ENCODE data around the gene RUSC2.
"Not testable (repeated sequence)": the region's sequence is repeated elsewhere in the genome, so short reads cannot be mapped to it uniquely, and the experiment has no call there.

The RUSC2 gene

DNA sequence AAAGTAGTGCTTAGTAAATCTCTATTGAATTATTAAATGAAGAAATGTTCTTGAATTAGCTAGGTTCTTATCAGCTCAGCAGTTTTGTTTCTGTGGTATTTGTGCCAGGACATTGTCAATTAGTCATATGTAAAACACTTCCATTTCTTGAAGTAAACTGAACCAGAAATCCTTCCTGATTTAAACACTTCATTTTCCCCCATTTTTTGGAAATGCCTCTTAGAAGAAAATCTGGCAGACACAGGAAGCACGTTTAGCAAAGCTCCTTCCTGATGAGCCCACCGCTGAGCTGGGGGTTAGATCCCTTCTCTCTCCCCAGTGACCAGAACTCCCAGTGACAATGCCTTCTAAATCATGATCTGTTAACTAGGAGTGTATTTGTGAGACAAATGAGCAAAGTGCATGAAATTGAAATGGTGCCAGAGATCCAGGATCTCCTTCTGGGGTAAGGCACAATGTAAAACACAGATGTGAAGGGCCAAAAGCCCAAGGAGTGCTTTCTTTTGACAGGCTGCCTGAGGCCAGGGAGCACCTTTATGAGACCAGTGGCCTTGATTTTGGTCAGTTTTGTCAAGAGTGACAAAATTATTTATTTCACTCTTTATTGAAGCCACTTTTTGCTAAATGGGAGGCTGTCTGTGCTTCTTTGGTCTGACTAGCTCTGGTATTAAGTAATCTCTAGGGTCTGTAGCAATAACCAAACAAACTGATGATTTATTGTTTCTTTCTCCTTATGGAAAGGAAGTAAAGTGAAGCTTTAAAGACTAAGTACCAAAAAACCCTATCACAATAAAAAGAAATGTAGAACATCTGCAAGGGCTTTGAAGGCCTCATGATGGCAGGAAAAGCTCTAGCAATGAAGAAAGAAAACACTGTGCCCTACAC, 25.5 kb upstream of the RUSC2 start:
- Histone ChIP-seq H2BK120ac (ENCODE audit: low read depth, low read length) (peak overlapping the region; percentile 73), H3K4ac (ENCODE audit: low read depth, low read length) (no peak overlapping the region), H3K9ac (ENCODE audit: low read length) (no peak overlapping the region), H3K18ac (ENCODE audit: low read length) (no peak overlapping the region), H3K36me3 (ENCODE audit: control insufficient read depth, insufficient read depth, low read length) (no peaks in the 10 kb centered on the region), H3K56ac (ENCODE audit: low read length) (no peak overlapping the region), H3K27ac (ENCODE audit: low read depth, low read length) (no peak overlapping the region), H3K23ac (ENCODE audit: low read length) (no peak overlapping the region), H3K79me1 (ENCODE audit: low read length) (no peaks in the 10 kb centered on the region), H2BK5ac (ENCODE audit: low read length) (no peak overlapping the region), H3K27me3 (ENCODE audit: insufficient read depth, low read length, poor library complexity) (no peaks in the 10 kb centered on the region), H3K4me1 (ENCODE audit: control insufficient read depth, low read depth, low read length) (no peaks in the 10 kb centered on the region), H2BK15ac (replicated peaks; ENCODE audit: low read depth) (no peak overlapping the region), H3K4me2 (ENCODE audit: low read length) (no peak overlapping the region), H2AK5ac (ENCODE audit: low read length) (no peak overlapping the region), H4K8ac (ENCODE audit: low read depth, low read length) (no peak overlapping the region), H4K5ac (ENCODE audit: low read length) (no peak overlapping the region), H3K4me3 (ENCODE audit: low read length) (no peak overlapping the region), H3K79me2 (ENCODE audit: control insufficient read depth, insufficient read depth, low read length) (no peaks in the 10 kb centered on the region)
- DNase-seq, result no peak
- WGBS (ENCODE audit: extremely low coverage, insufficient coverage, low lambda C conversion rate), result no CpG with 5 or more reads among the region's 2 CpGs

DNA sequence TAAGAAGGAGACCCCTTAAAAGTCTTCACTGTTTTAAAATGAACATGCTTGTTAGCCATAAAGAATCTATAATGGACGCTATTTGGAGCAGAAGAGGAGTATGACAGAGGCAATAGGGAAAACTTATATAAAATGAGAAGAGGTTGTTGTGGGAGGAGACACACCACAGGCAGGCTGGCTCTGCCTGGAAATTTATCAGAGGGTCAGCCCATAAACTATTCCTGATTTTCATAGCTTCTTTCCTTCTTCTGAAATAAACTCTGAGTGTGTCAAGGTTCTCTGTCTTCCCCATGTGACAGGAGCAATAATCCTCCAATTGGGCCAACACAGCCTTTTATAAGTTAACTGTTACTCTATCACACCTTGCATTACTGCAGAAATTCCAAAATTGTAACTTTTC, 19.6 kb upstream of the RUSC2 start:
- Histone ChIP-seq H3K27me3 (ENCODE audit: insufficient read depth, low read length, poor library complexity) (no peaks in the 10 kb centered on the region), H3K27ac (ENCODE audit: low read depth, low read length) (no peak overlapping the region), H3K4me2 (ENCODE audit: low read length) (no peak overlapping the region), H4K5ac (ENCODE audit: low read length) (no peak overlapping the region), H2BK120ac (ENCODE audit: low read depth, low read length) (no peak overlapping the region), H3K56ac (ENCODE audit: low read length) (no peak overlapping the region), H3K79me1 (ENCODE audit: low read length) (no peaks in the 10 kb centered on the region), H3K4ac (ENCODE audit: low read depth, low read length) (no peak overlapping the region), H3K23ac (ENCODE audit: low read length) (no peak overlapping the region), H3K9ac (ENCODE audit: low read length) (no peak overlapping the region), H4K8ac (ENCODE audit: low read depth, low read length) (no peak overlapping the region), H2BK15ac (replicated peaks; ENCODE audit: low read depth) (no peak overlapping the region), H2BK5ac (ENCODE audit: low read length) (no peak overlapping the region), H3K36me3 (ENCODE audit: control insufficient read depth, insufficient read depth, low read length) (no peaks in the 10 kb centered on the region), H2AK5ac (ENCODE audit: low read length) (no peak overlapping the region), H3K79me2 (ENCODE audit: control insufficient read depth, insufficient read depth, low read length) (no peaks in the 10 kb centered on the region), H3K4me3 (ENCODE audit: low read length) (no peak overlapping the region), H3K18ac (ENCODE audit: low read length) (no peak overlapping the region), H3K4me1 (ENCODE audit: control insufficient read depth, low read depth, low read length) (no peaks in the 10 kb centered on the region)
- no CpG with 5 or more reads among the region's 1 CpG for WGBS (ENCODE audit: extremely low coverage, insufficient coverage, low lambda C conversion rate)
- no peak for DNase-seq

DNA sequence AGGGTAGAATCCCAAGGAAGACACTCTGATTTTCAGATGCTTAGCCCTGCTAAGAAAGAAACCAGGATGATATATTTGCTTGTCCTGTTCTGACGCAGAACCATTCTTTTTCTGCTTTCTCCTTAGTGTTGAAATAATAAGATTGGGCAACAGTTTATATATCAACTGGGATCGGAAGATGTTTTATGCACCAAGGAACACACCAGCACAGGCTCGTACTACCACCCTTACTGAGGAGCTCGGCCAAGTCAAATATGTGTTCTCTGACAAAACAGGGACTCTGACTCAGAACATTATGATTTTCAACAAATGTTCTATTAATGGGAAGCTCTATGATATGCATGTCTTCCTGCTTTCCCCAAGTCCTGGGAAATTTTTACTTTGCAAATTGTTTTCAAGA, 19.0 kb upstream of the RUSC2 start:
- Histone ChIP-seq H2AK5ac (ENCODE audit: low read length) (no peak overlapping the region), H3K9ac (ENCODE audit: low read length) (no peak overlapping the region), H3K79me2 (ENCODE audit: control insufficient read depth, insufficient read depth, low read length) (no peaks in the 10 kb centered on the region), H3K56ac (ENCODE audit: low read length) (no peak overlapping the region), H3K36me3 (ENCODE audit: control insufficient read depth, insufficient read depth, low read length) (no peaks in the 10 kb centered on the region), H3K23ac (ENCODE audit: low read length) (no peak overlapping the region), H3K27ac (ENCODE audit: low read depth, low read length) (no peak overlapping the region), H3K79me1 (ENCODE audit: low read length) (no peaks in the 10 kb centered on the region), H4K5ac (ENCODE audit: low read length) (no peak overlapping the region), H3K4me1 (ENCODE audit: control insufficient read depth, low read depth, low read length) (no peaks in the 10 kb centered on the region), H2BK15ac (replicated peaks; ENCODE audit: low read depth) (no peak overlapping the region), H3K18ac (ENCODE audit: low read length) (no peak overlapping the region), H2BK120ac (ENCODE audit: low read depth, low read length) (no peak overlapping the region), H4K8ac (ENCODE audit: low read depth, low read length) (no peak overlapping the region), H3K4ac (ENCODE audit: low read depth, low read length) (no peak overlapping the region), H2BK5ac (ENCODE audit: low read length) (no peak overlapping the region), H3K27me3 (ENCODE audit: insufficient read depth, low read length, poor library complexity) (no peaks in the 10 kb centered on the region), H3K4me2 (ENCODE audit: low read length) (no peak overlapping the region), H3K4me3 (ENCODE audit: low read length) (no peak overlapping the region)
- no CpG with 5 or more reads among the region's 4 CpGs for WGBS (ENCODE audit: extremely low coverage, insufficient coverage, low lambda C conversion rate)
- no peak for DNase-seq

DNA sequence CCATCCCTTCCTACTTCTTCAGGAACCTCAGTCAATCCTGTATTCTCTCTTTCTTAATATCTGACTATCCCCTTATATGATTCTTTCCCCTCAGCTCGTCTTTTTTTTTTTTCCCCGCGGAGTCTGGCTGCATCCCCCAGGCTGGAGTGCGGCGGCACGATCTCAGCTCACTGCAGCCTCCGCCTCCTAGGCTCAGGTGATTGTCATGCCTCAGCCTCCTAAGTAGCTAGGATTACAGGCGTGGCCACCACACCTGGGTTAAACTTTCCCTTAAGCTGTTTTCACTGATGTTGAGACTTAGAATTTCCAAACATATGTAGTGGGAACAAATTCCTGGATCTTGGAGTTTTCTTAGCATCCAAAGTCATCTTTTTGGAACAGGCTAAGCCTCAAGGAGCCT, 13.3 kb upstream of the RUSC2 start:
- Histone ChIP-seq H3K56ac (ENCODE audit: low read length) (no peak overlapping the region), H3K18ac (ENCODE audit: low read length) (no peak overlapping the region), H3K4ac (ENCODE audit: low read depth, low read length) (no peak overlapping the region), H3K4me3 (ENCODE audit: low read length) (no peak overlapping the region), H2AK5ac (ENCODE audit: low read length) (no peak overlapping the region), H3K23ac (ENCODE audit: low read length) (no peak overlapping the region), H3K27ac (ENCODE audit: low read depth, low read length) (no peak overlapping the region), H3K79me1 (ENCODE audit: low read length) (no peaks in the 10 kb centered on the region), H3K4me1 (ENCODE audit: control insufficient read depth, low read depth, low read length) (no peaks in the 10 kb centered on the region), H2BK15ac (replicated peaks; ENCODE audit: low read depth) (no peak overlapping the region), H3K36me3 (ENCODE audit: control insufficient read depth, insufficient read depth, low read length) (no peaks in the 10 kb centered on the region), H3K79me2 (ENCODE audit: control insufficient read depth, insufficient read depth, low read length) (no peaks in the 10 kb centered on the region), H2BK120ac (ENCODE audit: low read depth, low read length) (no peak overlapping the region), H4K5ac (ENCODE audit: low read length) (no peak overlapping the region), H2BK5ac (ENCODE audit: low read length) (no peak overlapping the region), H3K4me2 (ENCODE audit: low read length) (no peak overlapping the region), H3K9ac (ENCODE audit: low read length) (no peak overlapping the region), H4K8ac (ENCODE audit: low read depth, low read length) (no peak overlapping the region), H3K27me3 (ENCODE audit: insufficient read depth, low read length, poor library complexity) (no peaks in the 10 kb centered on the region)
- WGBS (ENCODE audit: extremely low coverage, insufficient coverage, low lambda C conversion rate), result no CpG with 5 or more reads among the region's 8 CpGs
- no peak for DNase-seq

DNA sequence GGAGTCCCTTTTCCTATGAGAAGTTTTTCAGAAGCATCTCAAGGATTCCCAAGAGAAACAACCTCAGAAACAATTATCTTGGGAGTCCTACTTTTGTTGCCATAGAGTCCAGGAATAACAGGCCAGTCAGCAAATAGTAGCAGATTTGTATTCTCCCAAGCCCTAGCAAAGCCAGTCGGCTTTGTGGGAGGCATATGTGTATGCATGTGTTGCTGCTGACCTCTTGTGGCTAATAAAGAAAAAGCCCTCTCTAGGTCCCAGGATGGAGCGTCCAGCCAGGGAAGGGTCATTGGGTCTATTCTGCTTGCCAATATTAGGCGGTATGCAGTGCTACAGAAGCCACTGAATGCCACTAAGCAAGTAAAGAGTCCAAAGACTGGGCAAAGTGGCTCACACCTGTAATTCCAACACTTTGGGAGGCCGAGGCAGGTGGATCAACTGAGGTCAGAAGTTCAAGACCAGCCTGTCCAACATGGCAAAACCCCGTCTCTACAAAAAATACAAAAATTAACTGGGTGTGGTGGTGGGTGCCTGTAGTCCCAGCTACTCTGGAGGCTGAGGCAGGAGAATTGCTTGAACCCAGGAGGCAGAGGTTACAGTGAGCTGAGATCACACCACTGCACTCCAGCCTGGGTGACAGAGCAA, 12.6 kb upstream of the RUSC2 start:
- not testable (repeated sequence) for H3K4me3 ChIP-seq (ENCODE audit: low read length); H3K18ac ChIP-seq (ENCODE audit: low read length); H3K4me2 ChIP-seq (ENCODE audit: low read length); H2BK15ac ChIP-seq (replicated peaks; ENCODE audit: low read depth); H4K8ac ChIP-seq (ENCODE audit: low read depth, low read length); H3K27ac ChIP-seq (ENCODE audit: low read depth, low read length); H3K79me2 ChIP-seq (ENCODE audit: control insufficient read depth, insufficient read depth, low read length); H3K4me1 ChIP-seq (ENCODE audit: control insufficient read depth, low read depth, low read length); H3K56ac ChIP-seq (ENCODE audit: low read length); H3K23ac ChIP-seq (ENCODE audit: low read length); H3K27me3 ChIP-seq (ENCODE audit: insufficient read depth, low read length, poor library complexity); H2AK5ac ChIP-seq (ENCODE audit: low read length); H3K36me3 ChIP-seq (ENCODE audit: control insufficient read depth, insufficient read depth, low read length); H4K5ac ChIP-seq (ENCODE audit: low read length); H3K4ac ChIP-seq (ENCODE audit: low read depth, low read length); H3K79me1 ChIP-seq (ENCODE audit: low read length); H3K9ac ChIP-seq (ENCODE audit: low read length); H2BK120ac ChIP-seq (ENCODE audit: low read depth, low read length); H2BK5ac ChIP-seq (ENCODE audit: low read length)
- no CpG with 5 or more reads among the region's 5 CpGs for WGBS (ENCODE audit: extremely low coverage, insufficient coverage, low lambda C conversion rate)
- peak; percentile 85 for DNase-seq
